GM12865 (cell line): Measurements from ENCODE around the gene FBXO21.
A peak's percentile ranks its signal among the peaks of the same experiment; 100 is the strongest.

Experiments
- DNase-seq: peaks from one replicate; pipeline ENCODE4 v3.0.0; 2010; ENCODE audit warnings: low read depth
- H3K4me3 ChIP-seq: 2 replicates; pipeline ENCODE4 v1.5.1; 2011; ENCODE audit warnings: mild to moderate bottlenecking, low read depth, low read length, control low read depth
- TF ChIP-seq, protein P1 (sequence below): IDR thresholded peaks from 2 replicates; pipeline ENCODE4 v1.5.1; 2011; ENCODE audit warnings: low read length, control low read depth, low read depth, inconsistent platforms; ENCODE audit not compliant: insufficient read depth; ENCODE audit errors: missing control alignments

The FBXO21 gene

DNA sequence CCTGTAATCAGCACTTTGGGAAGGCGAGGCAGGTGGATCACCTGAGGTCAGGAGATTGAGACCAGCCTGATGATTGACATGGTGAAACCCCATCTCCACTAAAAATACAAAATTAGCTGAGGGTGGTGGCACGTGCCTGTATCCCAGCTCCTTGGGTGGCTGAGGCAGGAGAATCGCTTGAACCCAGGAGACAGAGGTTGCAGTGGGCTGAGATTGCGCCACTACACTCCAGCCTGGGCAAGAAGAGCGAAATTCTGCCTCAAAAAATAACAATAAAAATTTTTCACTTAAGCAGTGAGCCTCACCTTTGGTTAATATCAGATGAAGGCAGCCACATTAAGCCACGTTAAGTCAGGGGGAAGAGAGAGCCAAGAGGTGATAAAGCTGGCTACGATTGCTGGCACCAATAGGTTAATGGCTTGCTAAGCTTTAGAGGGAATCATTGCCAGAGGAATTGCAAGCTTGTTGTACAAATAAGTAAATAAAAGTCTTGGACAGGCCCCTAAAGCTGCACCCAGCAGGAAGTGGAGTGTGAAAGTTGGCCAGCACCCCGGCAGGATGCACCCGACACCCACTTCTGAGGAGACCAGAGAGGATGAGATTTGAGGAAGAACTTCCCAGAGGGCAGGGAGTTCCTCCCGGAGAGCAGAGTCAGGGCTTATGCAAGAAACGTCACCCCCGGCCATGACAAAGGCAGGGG, 49.7 kb downstream of the FBXO21 start:
- no peak overlapping the region for H3K4me3 ChIP-seq
- DNase-seq, result no peak
- TF ChIP-seq, protein P1, sequence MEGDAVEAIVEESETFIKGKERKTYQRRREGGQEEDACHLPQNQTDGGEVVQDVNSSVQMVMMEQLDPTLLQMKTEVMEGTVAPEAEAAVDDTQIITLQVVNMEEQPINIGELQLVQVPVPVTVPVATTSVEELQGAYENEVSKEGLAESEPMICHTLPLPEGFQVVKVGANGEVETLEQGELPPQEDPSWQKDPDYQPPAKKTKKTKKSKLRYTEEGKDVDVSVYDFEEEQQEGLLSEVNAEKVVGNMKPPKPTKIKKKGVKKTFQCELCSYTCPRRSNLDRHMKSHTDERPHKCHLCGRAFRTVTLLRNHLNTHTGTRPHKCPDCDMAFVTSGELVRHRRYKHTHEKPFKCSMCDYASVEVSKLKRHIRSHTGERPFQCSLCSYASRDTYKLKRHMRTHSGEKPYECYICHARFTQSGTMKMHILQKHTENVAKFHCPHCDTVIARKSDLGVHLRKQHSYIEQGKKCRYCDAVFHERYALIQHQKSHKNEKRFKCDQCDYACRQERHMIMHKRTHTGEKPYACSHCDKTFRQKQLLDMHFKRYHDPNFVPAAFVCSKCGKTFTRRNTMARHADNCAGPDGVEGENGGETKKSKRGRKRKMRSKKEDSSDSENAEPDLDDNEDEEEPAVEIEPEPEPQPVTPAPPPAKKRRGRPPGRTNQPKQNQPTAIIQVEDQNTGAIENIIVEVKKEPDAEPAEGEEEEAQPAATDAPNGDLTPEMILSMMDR, result no peak

DNA sequence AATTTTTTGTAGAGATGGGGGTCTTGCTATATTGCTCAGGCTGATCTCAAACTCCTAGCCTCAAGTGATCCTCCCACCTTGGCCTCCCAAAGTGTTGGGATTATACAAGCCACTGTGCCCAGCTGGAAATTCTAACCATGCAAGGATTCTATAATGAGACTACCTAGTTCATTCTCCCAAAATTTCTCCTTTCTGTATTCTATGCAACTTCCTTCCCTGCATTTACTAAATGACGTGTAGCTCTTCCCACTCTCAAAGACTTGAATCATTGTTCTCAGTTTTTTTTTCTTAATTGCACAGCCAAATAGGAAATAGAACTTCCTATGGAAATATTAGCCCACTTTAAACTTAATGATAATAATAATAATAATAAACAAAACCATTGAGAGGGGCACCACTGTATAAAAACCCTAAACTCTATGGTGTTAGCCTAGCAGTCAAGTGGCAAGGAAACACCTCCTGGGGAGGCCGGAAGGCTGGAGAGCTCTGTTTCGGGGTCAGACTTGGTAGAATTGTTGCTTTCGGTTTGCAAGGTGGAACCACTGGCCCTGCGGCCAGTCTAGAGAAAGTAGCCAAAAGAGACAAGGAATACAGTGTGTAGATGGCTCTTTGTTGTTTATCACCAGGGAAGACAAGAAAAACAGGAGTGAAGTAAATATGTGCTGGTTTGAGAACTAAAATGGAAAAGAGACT, 51.1 kb downstream of the FBXO21 start:
- H3K4me3 ChIP-seq, result no peak overlapping the region
- no peak for DNase-seq
- TF ChIP-seq, protein P1, result no peak

DNA sequence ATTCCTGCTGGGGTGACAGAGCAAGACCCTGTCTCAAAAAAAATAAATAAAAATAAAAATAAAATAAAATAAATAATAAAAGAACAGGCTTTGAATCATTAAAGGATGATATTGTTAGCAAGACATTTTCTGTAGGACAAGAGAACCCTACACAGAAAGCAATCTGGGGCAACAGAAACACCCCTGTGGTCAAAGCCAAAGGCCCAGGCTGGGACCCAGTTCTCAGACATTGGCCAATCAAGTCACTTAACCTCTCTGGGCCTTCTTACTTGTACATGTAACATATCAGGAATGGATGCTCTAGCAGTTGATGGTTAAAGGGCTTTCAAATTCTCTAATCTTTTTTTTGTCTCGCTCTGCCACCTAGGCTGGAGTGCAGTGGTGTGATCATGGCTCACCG, 55.5 kb downstream of the FBXO21 start:
- TF ChIP-seq, protein P1, result no peak
- no peak for DNase-seq
- H3K4me3 ChIP-seq, result no peak overlapping the region

DNA sequence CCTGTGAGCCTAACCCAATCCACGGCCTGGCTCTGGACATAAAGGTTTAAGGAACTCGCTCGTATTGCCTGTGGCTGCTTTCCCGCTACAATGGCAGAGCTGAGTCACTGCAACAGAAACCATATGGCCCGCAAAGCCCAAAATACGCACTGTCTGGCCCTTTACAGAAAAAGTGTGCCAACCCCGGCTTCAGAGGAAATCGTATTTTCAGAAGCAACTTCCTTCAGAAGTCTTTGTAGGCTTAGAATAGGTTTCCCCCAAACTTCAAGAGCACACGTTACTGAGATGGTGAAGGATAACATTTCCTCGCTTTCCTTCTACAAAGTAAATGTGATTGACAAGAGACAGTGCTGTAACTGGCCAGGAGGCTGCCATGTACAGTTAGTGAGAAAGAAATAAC, 56.2 kb downstream of the FBXO21 start:
- no peak overlapping the region for H3K4me3 ChIP-seq
- DNase-seq, result peak; percentile 55
- TF ChIP-seq, protein P1, result no peak

DNA sequence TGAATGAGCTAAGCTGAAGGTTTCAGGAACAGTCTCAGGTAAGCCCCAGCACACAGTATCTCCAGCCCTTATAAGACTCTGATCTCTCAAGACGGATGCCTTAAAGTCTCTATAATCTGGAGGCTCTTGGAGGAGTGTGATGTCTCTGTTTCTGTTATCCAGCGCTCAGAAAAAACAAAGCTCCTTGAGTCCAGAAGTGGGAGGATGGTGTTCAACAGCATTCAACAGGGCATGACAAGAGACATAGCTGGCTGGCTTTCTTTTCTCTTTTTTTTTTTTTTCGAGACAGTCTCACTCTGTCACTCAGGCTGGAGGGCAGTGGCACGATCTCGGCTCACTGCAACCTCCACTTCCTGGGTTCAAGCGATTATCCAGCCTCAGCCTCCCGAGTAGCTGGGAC, 59.5 kb downstream of the FBXO21 start:
- no peak overlapping the region for H3K4me3 ChIP-seq
- TF ChIP-seq, protein P1, result no peak
- no peak for DNase-seq

DNA sequence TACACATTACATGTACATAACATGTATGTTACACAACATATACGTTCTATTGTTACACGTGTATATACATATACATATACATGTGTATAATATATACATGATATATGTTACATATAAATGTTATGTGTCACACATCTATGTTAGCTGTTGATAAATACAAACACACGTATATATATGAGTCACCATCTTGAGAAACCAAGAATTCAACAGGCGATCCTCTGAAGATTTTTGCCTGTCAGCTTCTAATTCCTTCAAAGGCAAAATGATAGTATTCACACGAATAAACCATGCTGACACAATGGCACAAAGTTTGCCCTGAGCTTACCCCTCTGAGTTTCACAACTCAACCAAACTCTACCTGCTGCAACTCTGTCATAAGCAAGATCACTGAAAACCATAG, 60.9 kb downstream of the FBXO21 start:
- H3K4me3 ChIP-seq, result no peak overlapping the region
- TF ChIP-seq, protein P1, result no peak
- DNase-seq, result no peak
